H9 (cell line): ENCODE measurements around the gene TMEM107. TPM values are rescaled to one million over a fixed set of nuclear protein-coding genes. Genes with fewer than 3 reads are reported as not detected.

Experiments
- DNase-seq: peaks from one replicate; pipeline ENCODE4 v3.0.0-alpha.2; 2017
- H2AFZ ChIP-seq: one replicate; pipeline ENCODE4 v1.6.1; 2013; ENCODE audit warnings: mild to moderate bottlenecking, low read length, control low read depth, moderate library complexity
- H2AK5ac ChIP-seq: 2 replicates; pipeline ENCODE4 v1.6.1; 2013; ENCODE audit warnings: low read length, control low read depth, mixed read lengths; ENCODE audit not compliant: insufficient read length
- H2BK120ac ChIP-seq: one replicate; pipeline ENCODE4 v1.6.1; 2013; ENCODE audit warnings: low read depth, mild to moderate bottlenecking, low read length, control low read depth, inconsistent platforms; ENCODE audit not compliant: poor library complexity, severe bottlenecking
- H2BK12ac ChIP-seq: 2 replicates; pipeline ENCODE4 v1.6.1; 2013; ENCODE audit warnings: low read length, control low read depth, mixed read lengths, low read depth; ENCODE audit not compliant: insufficient read length
- H2BK15ac ChIP-seq: 2 replicates; pipeline ENCODE4 v1.6.1; 2013; ENCODE audit warnings: low read depth, low read length, control low read depth
- H2BK20ac ChIP-seq: one replicate; pipeline ENCODE4 v1.6.1; 2013; ENCODE audit warnings: low read depth, mild to moderate bottlenecking, low read length, control low read depth, inconsistent platforms; ENCODE audit not compliant: poor library complexity, severe bottlenecking
- H2BK5ac ChIP-seq: 2 replicates; pipeline ENCODE4 v1.6.1; 2013; ENCODE audit warnings: low read length, control low read depth, mixed read lengths; ENCODE audit not compliant: insufficient read length
- H3K14ac ChIP-seq: 2 replicates; pipeline ENCODE4 v1.6.1; 2013; ENCODE audit warnings: low read length, control low read depth; ENCODE audit not compliant: insufficient read depth
- H3K18ac ChIP-seq: 2 replicates; pipeline ENCODE4 v1.6.1; 2013; ENCODE audit warnings: low read depth, mild to moderate bottlenecking, mixed read lengths, low read length, control low read depth; ENCODE audit not compliant: insufficient read length
- H3K23ac ChIP-seq: 2 replicates; pipeline ENCODE4 v1.6.1; 2013; ENCODE audit warnings: low read length, control low read depth, mixed read lengths, low read depth; ENCODE audit not compliant: insufficient read length
- H3K23me2 ChIP-seq: 2 replicates; pipeline ENCODE4 v1.6.1; 2013; ENCODE audit warnings: low read depth, mild to moderate bottlenecking, mixed read lengths, low read length, control low read depth; ENCODE audit not compliant: insufficient read length, poor library complexity, severe bottlenecking
- H3K27ac ChIP-seq: 2 replicates; pipeline ENCODE4 v1.5.1; 2013; ENCODE audit warnings: low read length, control low read depth, mixed read lengths, low read depth; ENCODE audit not compliant: insufficient read length
- H3K27me3 ChIP-seq: 2 replicates; pipeline ENCODE4 v1.6.1; 2013; ENCODE audit warnings: low read length, control low read depth, inconsistent platforms; ENCODE audit not compliant: insufficient read depth
- H3K4ac ChIP-seq: 2 replicates; pipeline ENCODE4 v1.6.1; 2013; ENCODE audit warnings: low read depth, mild to moderate bottlenecking, control low read depth, inconsistent platforms, low read length, moderate library complexity
- H3K4me1 ChIP-seq: 2 replicates; pipeline ENCODE4 v1.6.1; 2013; ENCODE audit warnings: low read length, control low read depth, inconsistent platforms; ENCODE audit not compliant: insufficient read depth
- H3K4me2 ChIP-seq: 2 replicates; pipeline ENCODE4 v1.6.1; 2013; ENCODE audit warnings: low read length, control low read depth, mixed read lengths; ENCODE audit not compliant: insufficient read length, insufficient read depth
- H3K56ac ChIP-seq: 2 replicates; pipeline ENCODE4 v1.6.1; 2013; ENCODE audit warnings: low read depth, mild to moderate bottlenecking, mixed read lengths, low read length, control low read depth; ENCODE audit not compliant: insufficient read length
- H3K79me1 ChIP-seq: 2 replicates; pipeline ENCODE4 v1.6.1; 2013; ENCODE audit warnings: low read depth, mild to moderate bottlenecking, moderate library complexity, low read length, control low read depth, inconsistent platforms; ENCODE audit not compliant: insufficient read depth, poor library complexity, severe bottlenecking
- H3K79me2 ChIP-seq: 2 replicates; pipeline ENCODE4 v1.6.1; 2013; ENCODE audit warnings: low read length, control low read depth, inconsistent platforms; ENCODE audit not compliant: insufficient read depth
- H3K9ac ChIP-seq: 2 replicates; pipeline ENCODE4 v1.6.1; 2013; ENCODE audit warnings: low read length, control low read depth, mixed read lengths; ENCODE audit not compliant: insufficient read length; ENCODE audit errors: extremely low read depth
- H3K9me3 ChIP-seq: one replicate; pipeline ENCODE4 v1.6.1; 2013; ENCODE audit warnings: low read depth, low read length, inconsistent platforms; ENCODE audit not compliant: control insufficient read depth
- H3T11ph ChIP-seq: one replicate; pipeline ENCODE4 v1.6.1; 2013; ENCODE audit warnings: mild to moderate bottlenecking, low read length, control low read depth, inconsistent platforms
- H4K20me1 ChIP-seq: one replicate; pipeline ENCODE4 v1.6.1; 2013; ENCODE audit not compliant: control insufficient read depth, insufficient read length, insufficient read depth
- H4K5ac ChIP-seq: 2 replicates; pipeline ENCODE4 v1.6.1; 2013; ENCODE audit warnings: low read depth, mild to moderate bottlenecking, mixed read lengths, low read length, control low read depth; ENCODE audit not compliant: insufficient read length
- H4K8ac ChIP-seq: replicated peaks from 2 replicates; pipeline ENCODE4 v1.6.1; 2013; ENCODE audit warnings: low read length, control low read depth, mixed read lengths, low read depth; ENCODE audit not compliant: insufficient read length
- H4K91ac ChIP-seq: 2 replicates; pipeline ENCODE4 v1.6.1; 2013; ENCODE audit warnings: low read depth, mild to moderate bottlenecking, moderate library complexity, mixed read lengths, low read length, control low read depth; ENCODE audit not compliant: insufficient read length
- H3K27ac Mint-ChIP-seq, 3 experiments: 2 replicates in 2 of 3; 3 replicates in 1 of 3; pipeline ENCODE4 v1.8.0; 2020 to 2021; ENCODE audit warnings: mixed read lengths in 3 of 3, mild to moderate bottlenecking in 1 of 3, moderate library complexity in 1 of 3
- H3K27me3 Mint-ChIP-seq: 2 replicates; pipeline ENCODE4 v1.8.0; 2021; ENCODE audit warnings: low read depth, mild to moderate bottlenecking, moderate library complexity, mixed read lengths
- H3K36me3 Mint-ChIP-seq, 3 experiments: 2 replicates in 2 of 3; 3 replicates in 1 of 3; pipeline ENCODE4 v1.8.0; 2020 to 2021; ENCODE audit warnings: low read depth in 3 of 3, mixed read lengths in 3 of 3; ENCODE audit not compliant: insufficient read depth in 1 of 3
- H3K4me1 Mint-ChIP-seq, 2 experiments: 2 replicates each; pipeline ENCODE4 v1.8.0; 2020; ENCODE audit warnings: mixed read lengths in 2 of 2
- H3K4me3 Mint-ChIP-seq, 2 experiments: 2 replicates in 1 of 2; 3 replicates in 1 of 2; pipeline ENCODE4 v1.8.0; 2020 to 2021; ENCODE audit warnings: mild to moderate bottlenecking in 2 of 2, mixed read lengths in 2 of 2, moderate library complexity in 1 of 2
- H3K9me3 Mint-ChIP-seq, 2 experiments: 2 replicates in 1 of 2; 3 replicates in 1 of 2; pipeline ENCODE4 v1.8.0; 2020; ENCODE audit warnings: mild to moderate bottlenecking in 2 of 2, mixed read lengths in 2 of 2, moderate library complexity in 1 of 2
- whole genome bisulfite sequencing: extraction: QIAGEN DNeasy Blood & Tissue Kit; methylation state at CpG from one replicate; pipeline ENCODE4 v1.1.7; 2013; ENCODE audit warnings: missing lambda C conversion rate, low lambda C conversion rate, mixed read lengths; ENCODE audit not compliant: insufficient read length; ENCODE audit errors: extremely low coverage; 5-methylcytosine and 5-hydroxymethylcytosine counted together
- total RNA-seq: library from RNA; stranded (reverse); gene quantifications from 2 replicates; pipeline ENCODE4 v1.2.1, GENCODE V29; 2021
- TF ChIP-seq, protein P1 (sequence below): fragments of 200-600 bp; sonication (generic); conservative IDR thresholded peaks from 3 replicates; pipeline ENCODE4 v1.8.0; 2021; ENCODE audit warnings: antibody characterized with exemption, mild to moderate bottlenecking

The TMEM107 gene
- total RNA-seq, 1 experiment from 2014 or later, result 12.7 TPM

GRCh38 chr17:8153525-8153956 is 22.6 kb downstream of the TMEM107 start:
- DNase-seq, result peak; percentile 55
- no peak overlapping the region for H2BK5ac ChIP-seq
- Mint-ChIP-seq H3K4me3 (peak overlapping the region in 1 of 2 experiments; percentile 68; a peak in 3 of 5 replicates), H3K4me1 (peaks cover 21 to 26% of the 10 kb centered on the region in 2 experiments), H3K9me3 (no peaks in the 10 kb centered on the region), H3K27ac (peak overlapping the region; percentile 41 to 99 (median 95); a peak in 5 of 7 replicates), H3K27me3 (peaks cover 3% of the 10 kb centered on the region), H3K36me3 (peaks cover 7 to 15% (median 12%) of the 10 kb centered on the region in 3 experiments)
- no peak overlapping the region for H4K8ac ChIP-seq
- H3K4me1 ChIP-seq, result peaks cover 5% of the 10 kb centered on the region
- H2BK12ac ChIP-seq, result no peak overlapping the region
- peak overlapping the region; percentile 59 for H3K4me2 ChIP-seq
- H4K20me1 ChIP-seq, result no peaks in the 10 kb centered on the region
- TF ChIP-seq, protein P1, sequence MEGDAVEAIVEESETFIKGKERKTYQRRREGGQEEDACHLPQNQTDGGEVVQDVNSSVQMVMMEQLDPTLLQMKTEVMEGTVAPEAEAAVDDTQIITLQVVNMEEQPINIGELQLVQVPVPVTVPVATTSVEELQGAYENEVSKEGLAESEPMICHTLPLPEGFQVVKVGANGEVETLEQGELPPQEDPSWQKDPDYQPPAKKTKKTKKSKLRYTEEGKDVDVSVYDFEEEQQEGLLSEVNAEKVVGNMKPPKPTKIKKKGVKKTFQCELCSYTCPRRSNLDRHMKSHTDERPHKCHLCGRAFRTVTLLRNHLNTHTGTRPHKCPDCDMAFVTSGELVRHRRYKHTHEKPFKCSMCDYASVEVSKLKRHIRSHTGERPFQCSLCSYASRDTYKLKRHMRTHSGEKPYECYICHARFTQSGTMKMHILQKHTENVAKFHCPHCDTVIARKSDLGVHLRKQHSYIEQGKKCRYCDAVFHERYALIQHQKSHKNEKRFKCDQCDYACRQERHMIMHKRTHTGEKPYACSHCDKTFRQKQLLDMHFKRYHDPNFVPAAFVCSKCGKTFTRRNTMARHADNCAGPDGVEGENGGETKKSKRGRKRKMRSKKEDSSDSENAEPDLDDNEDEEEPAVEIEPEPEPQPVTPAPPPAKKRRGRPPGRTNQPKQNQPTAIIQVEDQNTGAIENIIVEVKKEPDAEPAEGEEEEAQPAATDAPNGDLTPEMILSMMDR, result no peak
- WGBS, result no CpG with 5 or more reads among the region's 13 CpGs
- H3K27ac ChIP-seq, result peak overlapping the region; percentile 18
- H3K9ac ChIP-seq, result no peak overlapping the region
- H3K23me2 ChIP-seq, result peaks cover 21% of the 10 kb centered on the region
- no peaks in the 10 kb centered on the region for H3K9me3 ChIP-seq
- H2AFZ ChIP-seq, result no peak overlapping the region
- H4K91ac ChIP-seq, result no peak overlapping the region
- no peak overlapping the region for H2BK15ac ChIP-seq
- peak overlapping the region; percentile 80 for H3K18ac ChIP-seq
- no peak overlapping the region for H3K23ac ChIP-seq
- no peaks in the 10 kb centered on the region for H3K27me3 ChIP-seq
- no peaks in the 10 kb centered on the region for H3K79me2 ChIP-seq
- H3K56ac ChIP-seq, result no peak overlapping the region
- H2AK5ac ChIP-seq, result no peak overlapping the region
- H2BK120ac ChIP-seq, result peak overlapping the region; percentile 86
- no peak overlapping the region for H2BK20ac ChIP-seq
- 0 out of 2 replicates have a peak overlapping the region, but pooled peaks have one; percentile 11 for H3K14ac ChIP-seq
- H4K5ac ChIP-seq, result no peak overlapping the region
- H3T11ph ChIP-seq, result no peak overlapping the region
- peaks cover 2% of the 10 kb centered on the region for H3K79me1 ChIP-seq
- no peak overlapping the region; the same call in 1 of the 2 replicates for H3K4ac ChIP-seq
